HS-27A (cell line): Measurements from ENCODE around the gene ZBTB20.

Source experiments
- DNase-seq: peaks from one replicate; pipeline ENCODE4 v3.0.0-alpha.2; 2012; ENCODE audit warnings: low read depth, missing footprints

ZBTB20 gene

DNA sequence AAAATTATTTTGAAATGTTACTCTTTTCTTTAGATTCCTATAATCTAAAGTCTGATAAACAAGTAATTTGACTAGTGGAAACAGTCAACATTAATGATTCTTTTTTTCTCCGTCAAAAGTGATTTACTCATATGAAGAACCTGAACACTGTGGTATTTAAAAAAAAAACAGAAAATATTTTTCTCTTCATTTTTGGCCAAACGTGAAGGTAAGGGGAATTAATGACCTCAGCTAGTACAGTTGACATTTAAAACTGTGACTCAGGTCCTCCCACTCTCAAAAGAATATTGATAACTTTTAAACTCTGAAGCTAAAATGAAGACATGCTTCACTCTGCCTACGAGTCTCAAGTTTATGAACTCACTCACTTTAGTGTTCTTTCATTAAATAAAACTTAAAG is 818.7 kb downstream of the ZBTB20 start:
- DNase-seq: no peak

- no peak for DNase-seq
Observed at GRCh38 chr3:114327665-114328064, 819.4 kb downstream of the ZBTB20 start.

- DNase-seq: no peak
Observed at GRCh38 chr3:114323546-114324254, 823.4 kb downstream of the ZBTB20 start.

GRCh38 chr3:114320246-114320645 is 826.8 kb downstream of the ZBTB20 start:
- DNase-seq: no peak

DNA sequence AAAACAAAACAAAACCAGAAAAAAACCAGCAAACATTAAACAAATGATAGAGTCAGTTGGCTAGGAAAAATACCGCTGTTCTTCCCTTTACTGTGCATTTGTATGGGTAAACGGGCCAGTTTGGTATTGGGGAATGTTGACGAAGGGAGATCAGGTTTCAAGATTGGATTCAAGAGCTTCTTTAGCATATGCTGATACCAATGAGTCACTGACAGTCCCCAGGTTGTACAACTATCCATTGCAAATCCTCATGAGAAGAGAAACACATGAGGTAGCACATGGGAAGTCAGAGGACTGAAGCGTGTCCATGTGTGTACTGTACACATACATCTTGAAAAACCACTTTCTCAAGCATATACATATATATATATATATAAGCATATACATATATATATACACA is 827.6 kb downstream of the ZBTB20 start:
- DNase-seq: peak; percentile 36

- DNase-seq: no peak
Observed at GRCh38 chr3:114318295-114318694, 828.8 kb downstream of the ZBTB20 start.

DNA sequence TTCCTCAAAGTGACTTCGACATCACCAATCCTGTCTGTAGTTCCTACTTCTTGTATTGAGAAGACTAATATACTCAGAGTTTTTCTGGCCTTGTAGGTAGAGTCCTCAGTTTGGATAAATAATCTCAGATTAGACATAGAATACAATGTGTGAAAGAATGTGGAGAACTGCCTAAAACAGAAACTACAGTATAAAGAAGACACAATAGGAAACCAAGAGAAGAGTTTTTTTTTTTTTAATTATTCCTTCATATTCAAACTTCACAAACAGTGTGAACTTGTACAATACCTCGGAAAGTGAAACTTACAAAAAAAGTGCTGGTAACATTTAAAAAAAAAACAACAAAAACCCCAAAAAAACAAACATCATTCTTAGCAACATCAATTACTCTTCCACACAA is 832.8 kb downstream of the ZBTB20 start:
- no peak for DNase-seq

GRCh38 chr3:114313426-114313825 is 833.7 kb downstream of the ZBTB20 start:
- DNase-seq: no peak

- no peak for DNase-seq
Observed at GRCh38 chr3:114310695-114311094, 836.4 kb downstream of the ZBTB20 start.

DNA sequence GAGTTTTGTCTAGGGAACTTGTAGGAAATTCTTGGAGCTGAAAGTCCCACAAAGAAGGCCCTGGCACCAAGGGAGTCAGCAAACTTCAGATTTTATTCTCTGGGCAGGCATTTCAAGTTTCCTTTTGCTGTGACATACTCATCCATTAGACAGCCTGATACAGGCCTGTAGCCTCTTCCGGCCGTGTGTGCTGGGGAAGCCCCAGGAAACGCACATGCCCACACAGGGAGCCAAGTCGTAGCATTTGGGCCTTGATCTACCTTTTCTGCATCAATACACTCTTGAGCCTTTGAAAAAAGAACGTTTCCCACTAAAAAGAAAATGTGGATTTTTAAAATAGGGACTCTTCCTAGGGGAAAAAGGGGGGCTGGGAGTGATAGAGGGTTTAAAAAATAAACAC is 838.3 kb downstream of the ZBTB20 start:
- no peak for DNase-seq

- no peak for DNase-seq
Observed at GRCh38 chr3:114308377-114308776, 838.7 kb downstream of the ZBTB20 start.

- no peak for DNase-seq
Observed at GRCh38 chr3:114307832-114308231, 839.3 kb downstream of the ZBTB20 start.

DNA sequence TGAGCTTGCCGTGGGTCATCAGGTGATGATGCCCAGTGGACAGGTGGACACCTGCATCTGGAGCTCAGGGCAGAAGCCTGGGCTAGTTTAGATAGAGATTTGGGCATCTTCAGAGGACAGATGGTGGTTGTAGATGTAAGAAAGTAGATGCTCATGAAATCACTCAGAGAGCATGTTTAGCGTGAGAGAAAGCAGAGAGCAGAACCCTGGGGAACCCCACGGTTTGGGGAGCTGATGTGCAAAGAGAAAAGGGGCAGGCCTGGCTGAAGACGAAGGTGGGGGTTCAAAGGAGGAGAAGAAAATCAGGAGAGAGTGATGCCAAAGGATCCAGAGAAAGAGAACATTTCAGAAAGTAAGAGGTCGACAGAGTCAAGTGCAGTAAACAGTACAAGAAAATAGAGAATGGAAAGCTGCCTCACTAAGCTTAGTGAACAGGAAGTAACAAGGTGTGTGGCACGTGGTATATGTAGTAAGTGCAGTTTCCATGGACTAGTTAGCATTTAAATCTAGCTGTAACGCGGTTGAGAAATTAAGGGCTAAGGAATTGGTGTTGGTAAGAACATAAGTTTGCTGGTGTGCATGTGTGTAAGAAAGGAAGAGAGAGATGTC is 839.8 kb downstream of the ZBTB20 start:
- no peak for DNase-seq

DNA sequence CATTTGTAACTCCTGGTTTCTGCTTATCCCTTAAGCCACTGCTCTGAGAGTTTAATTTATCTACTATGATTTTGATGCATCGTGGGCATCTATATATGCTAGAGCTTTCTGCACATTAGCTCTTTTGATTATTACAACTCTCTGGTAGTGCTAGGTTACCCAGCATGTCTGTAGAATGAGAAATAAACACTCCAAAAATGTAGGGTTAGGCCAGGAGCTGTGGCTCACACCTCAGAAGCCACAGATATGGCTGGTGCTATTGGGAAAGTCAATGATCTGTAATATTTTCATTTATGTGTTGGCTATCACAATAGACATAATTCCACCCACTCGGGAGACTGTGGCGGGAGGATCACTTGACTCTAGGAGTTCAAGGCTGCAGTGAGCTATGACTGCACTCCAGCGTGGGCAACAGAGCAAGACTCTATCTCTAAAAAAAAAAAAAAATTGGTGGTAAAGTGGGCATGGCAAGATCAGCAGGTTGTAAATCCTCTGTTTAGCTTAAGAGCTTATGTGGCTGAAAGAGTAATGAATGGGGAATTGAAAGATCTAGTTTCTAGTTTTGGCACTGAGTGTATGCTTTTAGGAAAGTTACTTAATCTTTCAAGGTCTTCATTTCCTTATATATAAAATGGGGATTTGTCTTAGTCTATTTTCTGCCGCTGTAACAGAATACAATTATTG is 847.0 kb downstream of the ZBTB20 start:
- no peak for DNase-seq

DNA sequence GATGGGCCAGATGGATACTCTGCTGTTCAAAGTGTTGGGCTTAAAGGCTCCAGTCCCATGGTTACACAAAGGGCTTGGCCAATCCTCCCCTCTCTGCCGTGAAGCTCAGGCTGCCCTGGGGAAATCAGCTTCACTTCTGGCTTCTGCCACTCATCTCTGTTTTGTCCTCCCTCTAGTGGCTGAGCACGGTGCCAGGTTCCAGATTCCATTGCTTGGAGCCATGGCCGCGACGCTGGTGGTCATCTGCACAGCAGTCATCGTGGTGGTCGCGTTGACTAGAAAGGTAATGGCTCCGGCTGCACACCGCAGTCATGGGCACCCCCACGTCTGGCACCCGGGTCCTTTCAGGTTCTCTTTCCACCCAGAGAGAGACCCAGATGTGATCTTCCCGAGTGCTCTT is 847.7 kb downstream of the ZBTB20 start:
- no peak for DNase-seq

- no peak for DNase-seq
Observed at GRCh38 chr3:114295946-114296345, 851.1 kb downstream of the ZBTB20 start.

DNA sequence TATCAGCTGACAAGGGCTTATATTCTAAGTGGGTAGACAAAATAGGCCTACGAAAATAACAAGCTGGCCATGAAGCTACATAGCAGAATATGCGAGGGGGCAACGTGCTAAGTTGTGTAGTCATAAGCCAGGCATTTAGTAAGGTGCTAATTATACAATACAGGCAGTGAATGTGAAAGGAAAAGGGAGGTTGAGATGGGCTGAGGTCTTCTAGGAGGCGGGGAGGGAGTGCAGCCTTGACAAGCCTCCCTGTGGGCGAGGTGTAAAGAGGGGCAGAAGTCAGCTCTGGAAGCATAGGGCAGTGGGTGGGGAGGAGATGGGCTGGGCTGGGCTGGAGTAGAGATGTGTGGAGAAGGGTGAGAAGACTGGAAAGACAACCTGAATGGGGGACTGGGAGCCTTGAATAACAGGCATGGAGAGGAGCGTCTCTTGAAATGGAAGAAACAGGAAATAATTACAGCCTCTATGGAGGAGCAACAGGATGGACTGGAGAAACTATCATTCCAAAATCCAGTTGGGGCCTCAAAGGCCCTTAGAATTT is 852.1 kb downstream of the ZBTB20 start:
- DNase-seq: no peak

- DNase-seq: no peak
Observed at GRCh38 chr3:114293838-114294535, 853.1 kb downstream of the ZBTB20 start, which contains the start of gene TIGIT. TIGIT (plus strand) TSS chr3:114294028; CDS start chr3:114294062, 34 bp downstream.

DNA sequence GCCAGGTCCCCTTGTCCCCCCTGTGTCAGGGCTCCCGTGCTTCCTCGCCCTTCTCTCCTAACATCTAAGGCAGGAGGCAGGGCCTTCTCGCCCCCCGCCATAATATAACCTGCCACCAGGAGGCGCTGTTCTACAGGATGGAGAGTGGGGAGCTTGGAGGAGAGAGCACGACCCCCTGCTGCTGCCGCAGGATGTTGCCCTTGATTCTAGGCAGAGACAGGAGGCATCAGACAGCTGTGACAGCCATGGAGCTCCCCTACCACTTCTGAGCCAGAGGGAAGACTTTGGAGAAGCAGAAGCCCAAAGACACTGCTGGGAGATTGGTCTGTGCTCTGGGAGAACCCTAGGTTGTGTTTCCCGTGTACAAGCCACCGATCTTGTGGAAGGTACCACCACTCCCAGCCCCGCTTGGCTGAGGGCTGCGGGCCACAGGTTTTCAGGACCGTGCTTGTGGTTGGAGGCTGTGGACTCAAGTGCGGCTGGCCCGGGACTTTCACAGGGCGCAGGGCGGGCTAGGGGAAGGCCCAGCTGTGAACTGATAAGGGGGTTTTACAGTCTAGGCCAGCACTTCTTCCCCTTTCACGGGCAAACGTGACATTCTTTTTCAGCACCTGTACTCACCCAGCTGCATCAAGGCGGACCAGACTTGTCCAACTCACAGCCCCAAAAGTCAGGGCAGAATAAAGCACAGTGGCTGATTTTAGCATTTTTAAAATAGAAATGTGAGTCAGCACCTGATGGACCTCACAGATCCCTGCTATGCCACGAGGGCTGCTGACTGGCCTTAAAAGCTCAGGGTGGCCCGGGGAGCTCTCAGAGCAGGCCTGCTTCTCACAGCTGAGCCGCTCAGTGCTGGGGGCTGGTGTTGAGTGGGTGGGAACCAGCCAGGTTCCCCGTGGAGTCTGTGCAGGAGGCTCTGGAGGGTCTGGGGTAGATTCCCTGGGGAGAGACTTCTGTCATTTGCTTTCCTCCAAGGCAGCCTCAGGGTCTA is 855.9 kb downstream of the ZBTB20 start:
- peak; percentile 24 for DNase-seq

GRCh38 chr3:114286266-114286665 is 860.8 kb downstream of the ZBTB20 start:
- DNase-seq: no peak

GRCh38 chr3:114285648-114286230 is 861.3 kb downstream of the ZBTB20 start:
- DNase-seq: no peak
